GM19099 (cell line): ENCODE data around the gene KMT5B.

Experiments
- POLR2A ChIP-seq: IDR thresholded peaks from 3 replicates; pipeline ENCODE4 v1.6.1; 2011; ENCODE audit warnings: low read depth; ENCODE audit not compliant: insufficient read length; ENCODE audit errors: extremely low read depth

Gene KMT5B

GRCh38 chr11:68226421-68226820 is 13.3 kb upstream of the KMT5B start:
- TF ChIP-seq POLR2A: no peak

- no peak for TF ChIP-seq POLR2A
These were observed 11.5 kb upstream of the KMT5B start for GRCh38 chr11:68224606-68225005.

- TF ChIP-seq POLR2A: no peak
These were observed 10.2 kb upstream of the KMT5B start for GRCh38 chr11:68223275-68223674.

- no peak for TF ChIP-seq POLR2A
These were observed 8.3 kb upstream of the KMT5B start for GRCh38 chr11:68221406-68221805.

- no peak for TF ChIP-seq POLR2A
These were observed 3.3 kb upstream of the KMT5B start for GRCh38 chr11:68216171-68216938.

GRCh38 chr11:68215524-68216170 is 2.6 kb upstream of the KMT5B start:
- TF ChIP-seq POLR2A: no peak

- TF ChIP-seq POLR2A: no peak
These were observed 2.0 kb upstream of the KMT5B start for GRCh38 chr11:68215087-68215445.

GRCh38 chr11:68214173-68215086 is 1.3 kb upstream of the KMT5B start:
- no peak for TF ChIP-seq POLR2A

GRCh38 chr11:68213555-68214172 is 568 bp upstream of the KMT5B start:
- peak; percentile 97 for TF ChIP-seq POLR2A

GRCh38 chr11:68212421-68213134 is 518 bp downstream of the KMT5B start:
- peak; percentile 13 for TF ChIP-seq POLR2A

- TF ChIP-seq POLR2A: no peak
These were observed 1.6 kb downstream of the KMT5B start for GRCh38 chr11:68211546-68211945.

- TF ChIP-seq POLR2A: no peak
These were observed 6.9 kb downstream of the KMT5B start for GRCh38 chr11:68206211-68206610.

GRCh38 chr11:68204402-68204801 is 8.7 kb downstream of the KMT5B start:
- no peak for TF ChIP-seq POLR2A

- TF ChIP-seq POLR2A: no peak
These were observed 10.9 kb downstream of the KMT5B start for GRCh38 chr11:68202165-68202564.
